ENCODE measurements around the gene INSRR.

GRCh38 chr1:156813298-156813697 is 45.6 kb downstream of the INSRR start:
- TF ChIP-seq POLR2A (IDR thresholded peaks at IDR 0.05; ENCODE audit: low read depth) = no peak
- no peak for TF ChIP-seq CTCF (IDR thresholded peaks at IDR 0.05)
- no peak for TF ChIP-seq EP300 (IDR thresholded peaks at IDR 0.05)

Measured in esophagus muscularis mucosa (tissue), 4 donors.